HepG2 (cell line): ENCODE data around the gene IL1R1. TPM values are rescaled to one million over a fixed set of nuclear protein-coding genes. Genes with fewer than 3 reads are reported as not detected.
"Not testable (repeated sequence)": the region's sequence is repeated elsewhere in the genome, so short reads cannot be mapped to it uniquely, and the experiment has no call there.

ENCODE experiments used
- ATAC-seq: fragments of 200-7000 bp; cut with Tn5 transposase; 3 replicates; pipeline ENCODE4 v1.9.1; 2020; ENCODE audit warnings: mild to moderate bottlenecking, moderate library complexity
- BruUV-seq: library from RNA; stranded (reverse); fragments of 400-500 nt; replicated peaks from 2 replicates; lab custom pipeline; 2021; lab: Mats Ljungman, UMichigan
- CTCF ChIA-PET: fragments of 300-600 bp; formaldehyde crosslinking; extraction: SDS; loops from one replicate; lab custom pipeline; 2021; ENCODE audit warnings: low total read pairs, inconsistent platforms, low intra/inter-chr PET ratio; lab: Yijun Ruan, JAX
- POLR2A ChIA-PET: fragments of 350-600 bp; sonication (Branson Sonifier 250); formaldehyde crosslinking; loops from one replicate; lab custom pipeline; 2020; ENCODE audit warnings: antibody characterized with exemption, inconsistent platforms; lab: Yijun Ruan, JAX
- DNase-seq: peaks from one replicate; pipeline ENCODE4 v3.0.0-alpha.2; 2015; ENCODE audit warnings: low spot score
- FAIRE-seq: peaks from 3 replicates; lab custom pipeline; 2011; peaks lifted over from hg19 to GRCh38; lab: Jason Lieb, UNC
- H2AFZ ChIP-seq: one replicate; pipeline ENCODE4 v1.6.1; 2011; ENCODE audit warnings: low read length, inconsistent platforms
- H3K27ac ChIP-seq: fragments of 300-600 bp; 3 replicates; pipeline ENCODE4 v1.8.0; 2011; ENCODE audit warnings: mixed run types, mild to moderate bottlenecking, mixed read lengths, low read length, inconsistent platforms; ENCODE audit not compliant: insufficient read depth; ENCODE audit errors: extremely low read length
- H3K27me3 ChIP-seq, 2 experiments: fragments of 200-600 bp in 1 of 2; 2 replicates in 1 of 2; 3 replicates in 1 of 2; pipeline versions ENCODE4 v1.6.0 to v1.8.0; 2011; ENCODE audit warnings: low read length in 2 of 2, mild to moderate bottlenecking in 2 of 2, moderate library complexity in 2 of 2, inconsistent platforms in 1 of 2; ENCODE audit not compliant: insufficient read depth in 2 of 2, control insufficient read depth in 1 of 2
- H3K36me3 ChIP-seq, 2 experiments: fragments of 200-600 bp in 1 of 2; replicated peaks in 1 of 2; 2 replicates in 1 of 2; 3 replicates in 1 of 2; pipeline versions ENCODE4 v1.5.1 to v1.8.0; 2011; ENCODE audit warnings: low read length in 2 of 2, inconsistent platforms in 1 of 2; ENCODE audit not compliant: insufficient read depth in 2 of 2, control insufficient read depth in 1 of 2
- H3K4me1 ChIP-seq: 2 replicates; pipeline ENCODE4 v1.5.1; 2012; ENCODE audit warnings: low read length, inconsistent platforms; ENCODE audit not compliant: insufficient read depth
- H3K4me2 ChIP-seq: 2 replicates; pipeline ENCODE4 v1.6.0; 2011; ENCODE audit warnings: low read depth, low read length, inconsistent platforms
- H3K4me3 ChIP-seq, 3 experiments: fragments of 200-600 bp in 1 of 3; sonication (generic), shearing (Covaris generic) in 1 of 3; replicated peaks in 1 of 3; 2 replicates each; pipeline ENCODE4 v1.5.1; 2011 to 2016; ENCODE audit warnings: low read length in 3 of 3, inconsistent platforms in 2 of 3, low read depth in 2 of 3, mild to moderate bottlenecking in 2 of 3, control low read depth in 1 of 3, mixed read lengths in 1 of 3; ENCODE audit not compliant: insufficient read depth in 1 of 3
- H3K79me2 ChIP-seq: one replicate; pipeline ENCODE4 v1.6.1; 2011; ENCODE audit warnings: low read length, inconsistent platforms; ENCODE audit not compliant: insufficient read depth
- H3K9ac ChIP-seq: 2 replicates; pipeline ENCODE4 v1.6.0; 2011; ENCODE audit warnings: mild to moderate bottlenecking, low read depth, low read length, inconsistent platforms; ENCODE audit not compliant: insufficient read depth
- H3K9me3 ChIP-seq: 2 replicates; pipeline ENCODE4 v1.5.1; 2012; ENCODE audit warnings: mild to moderate bottlenecking, low read length
- H4K20me1 ChIP-seq: 2 replicates; pipeline ENCODE4 v1.6.0; 2011; ENCODE audit warnings: inconsistent platforms, mild to moderate bottlenecking, low read length, moderate library complexity; ENCODE audit not compliant: insufficient read depth
- CHCHD3 ChIP-seq: sonication (generic); formaldehyde crosslinking; IDR thresholded peaks from 2 replicates; pipeline ENCODE4 v1.8.0; 2022; ENCODE audit warnings: mild to moderate bottlenecking, missing genetic modification reagents, moderate library complexity
- CHD4 ChIP-seq: fragments of 200-600 bp; sonication (generic); IDR thresholded peaks from 2 replicates; pipeline ENCODE4 v1.7.0; 2017; ENCODE audit warnings: mild to moderate bottlenecking, low read length, borderline replicate concordance
- HMG20A ChIP-seq: IDR thresholded peaks from 2 replicates; pipeline ENCODE4 v1.6.1; 2016; ENCODE audit warnings: borderline replicate concordance
- KDM1A ChIP-seq: IDR thresholded peaks from 2 replicates; pipeline ENCODE4 v1.6.1; 2016; ENCODE audit warnings: missing compliant biosample characterization
- NFYB ChIP-seq: sonication (generic); formaldehyde crosslinking; IDR thresholded peaks from 2 replicates; pipeline ENCODE4 v1.4.0; 2020; ENCODE audit warnings: missing genetic modification reagents
- SALL1 ChIP-seq: sonication (generic); formaldehyde crosslinking; IDR thresholded peaks from 2 replicates; pipeline ENCODE4 v1.8.0; 2022; ENCODE audit warnings: mild to moderate bottlenecking, missing genetic modification reagents
- ZBTB38 ChIP-seq: sonication (generic); formaldehyde crosslinking; IDR thresholded peaks from 2 replicates; pipeline ENCODE4 v1.5.1; 2020; ENCODE audit warnings: mild to moderate bottlenecking, missing genetic modification reagents
- ZMYM3 ChIP-seq: sonication (generic); formaldehyde crosslinking; IDR thresholded peaks from 2 replicates; pipeline ENCODE4 v1.5.1; 2020; ENCODE audit warnings: mild to moderate bottlenecking, missing genetic modification reagents
- WGBS: methylation state at CpG from one replicate; pipeline ENCODE4 v1.1.6; 2017; ENCODE audit warnings: low lambda C conversion rate; 5-methylcytosine and 5-hydroxymethylcytosine counted together
- in situ Hi-C: cut with HindIII; loops from 2 replicates; pipeline ENCODE4 v1.10.0; 2017; ENCODE audit warnings: low pct_unique_long_range_greater_than_20kb; ENCODE audit not compliant: extremely low pct_ligation_motif_present
- intact Hi-C: fragments of 100-400 bp; cut with micrococcal nuclease; formaldehyde crosslinking; loops from one replicate; pipeline ENCODE4 v1.10.0; 2022; ENCODE audit not compliant: unreplicated experiment
- polyA plus RNA-seq, 8 experiments: library from polyadenylated mRNA; depleted of rRNA in 3 of 8; stranded (reverse) in 7 of 8; unstranded in 1 of 8; fragments of >200 nt; fragmentation: Illumina TruSeq in 4 of 8; extraction: Trizol in 4 of 8; gene quantifications; 2 replicates each; pipeline versions ENCODE4 v1.2.1 to v1.2.3, GENCODE V29; 2011 to 2016; ENCODE audit warnings: low read depth in 4 of 8, missing spikeins in 1 of 8, mixed read lengths in 1 of 8; ENCODE audit not compliant: insufficient read depth in 1 of 8
- total RNA-seq, 5 experiments: library from RNA; depleted of rRNA; stranded (reverse); fragments of >200 nt; fragmentation: Illumina TruSeq; extraction: Trizol; gene quantifications; 2 replicates each; pipeline ENCODE4 v1.2.3, GENCODE V29; 2016; ENCODE audit warnings: low read depth in 1 of 5
- TF ChIP-seq, protein P1 (sequence below): sonication (generic); formaldehyde crosslinking; IDR thresholded peaks from 2 replicates; pipeline ENCODE4 v1.4.0; 2020; ENCODE audit warnings: missing genetic modification reagents

The IL1R1 gene
- total and polyA plus RNA-seq, 2 of the 13 experiments (the other 11 are each of a cell fraction or from before 2014, with no cell fraction given) = 38.0 to 93.1 TPM

- FAIRE-seq, H3K9me3 ChIP-seq, H4K20me1 ChIP-seq, DNase-seq, H3K27ac ChIP-seq, H2AFZ ChIP-seq, H3K4me2 ChIP-seq, H3K9ac ChIP-seq, H3K27me3 ChIP-seq, BruUV-seq, H3K4me3 ChIP-seq, CTCF ChIA-PET, H3K36me3 ChIP-seq, H3K79me2 ChIP-seq, intact Hi-C loops, ATAC-seq: not testable (repeated sequence)
- H3K4me1 ChIP-seq = peaks cover 86% of the 10 kb centered on the region
- POLR2A ChIA-PET = interaction anchor here (2.0 to 3.8 kb wide), 4 partner anchors 41 to 69 kb away, joined by 4 to 37 read pairs (median 20); partner anchors contain the start of gene IL1R1
- TF ChIP-seq ZMYM3 (CRISPR knock-in tag) (peak; percentile 32; the same call in 1 of the 2 replicates), KDM1A (CRISPR knock-in tag) (peak; percentile 85), HMG20A (peak; percentile 46; the same call in 1 of the 2 replicates), CHD4 (peak; percentile 87; the same call in 1 of the 2 replicates)
- in situ Hi-C loops = loop anchor here (10.0 kb wide), 1 partner anchor 78 kb away; no protein-coding TSS in a partner anchor
- 66% methylated on average over 3 of the region's 3 CpGs for WGBS
Measured at GRCh38 chr2:102102636-102102948, 40.0 kb upstream of the IL1R1 start.

DNA sequence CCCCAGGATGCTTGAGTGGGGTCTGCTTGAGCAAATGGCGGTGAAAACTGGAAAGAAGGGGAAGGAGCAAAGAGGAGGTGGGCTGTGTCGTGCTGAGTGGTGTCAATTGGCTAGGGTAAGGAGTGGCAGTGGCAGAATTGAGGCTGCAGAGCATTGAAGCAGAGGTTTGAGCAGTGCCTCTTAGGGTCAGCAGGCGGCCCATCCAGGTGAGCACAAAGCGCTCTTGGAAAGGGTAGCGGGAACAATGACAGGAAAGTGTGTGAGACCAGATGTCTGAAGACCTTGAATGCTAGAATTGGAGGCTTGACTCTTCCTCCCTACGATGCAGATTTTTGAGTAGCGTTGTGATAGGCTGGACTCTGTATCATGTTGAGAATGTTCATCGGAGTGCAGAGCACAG lies 39.3 kb upstream of the IL1R1 start:
- FAIRE-seq (no peak), ATAC-seq (no peak), DNase-seq (no peak)
- 0 out of 2 replicates have a peak, but pooled peaks have one; percentile 58 for TF ChIP-seq CHCHD3 (CRISPR knock-in tag)
- TF ChIP-seq ZBTB38 (CRISPR knock-in tag) = peak; percentile 63; the same call in 1 of the 2 replicates
- TF ChIP-seq SALL1 = 0 out of 2 replicates have a peak, but pooled peaks have one; percentile 25
- TF ChIP-seq, protein P1, sequence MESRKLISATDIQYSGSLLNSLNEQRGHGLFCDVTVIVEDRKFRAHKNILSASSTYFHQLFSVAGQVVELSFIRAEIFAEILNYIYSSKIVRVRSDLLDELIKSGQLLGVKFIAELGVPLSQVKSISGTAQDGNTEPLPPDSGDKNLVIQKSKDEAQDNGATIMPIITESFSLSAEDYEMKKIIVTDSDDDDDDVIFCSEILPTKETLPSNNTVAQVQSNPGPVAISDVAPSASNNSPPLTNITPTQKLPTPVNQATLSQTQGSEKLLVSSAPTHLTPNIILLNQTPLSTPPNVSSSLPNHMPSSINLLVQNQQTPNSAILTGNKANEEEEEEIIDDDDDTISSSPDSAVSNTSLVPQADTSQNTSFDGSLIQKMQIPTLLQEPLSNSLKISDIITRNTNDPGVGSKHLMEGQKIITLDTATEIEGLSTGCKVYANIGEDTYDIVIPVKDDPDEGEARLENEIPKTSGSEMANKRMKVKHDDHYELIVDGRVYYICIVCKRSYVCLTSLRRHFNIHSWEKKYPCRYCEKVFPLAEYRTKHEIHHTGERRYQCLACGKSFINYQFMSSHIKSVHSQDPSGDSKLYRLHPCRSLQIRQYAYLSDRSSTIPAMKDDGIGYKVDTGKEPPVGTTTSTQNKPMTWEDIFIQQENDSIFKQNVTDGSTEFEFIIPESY (CRISPR knock-in tag) = peak; percentile 82
- TF ChIP-seq NFYB = no peak
- no peaks in the 10 kb centered on the region for H3K27me3 ChIP-seq
- over 99% methylated on average over 8 of the region's 8 CpGs for WGBS
- no peaks in the 10 kb centered on the region; a peak in 1 of 5 replicates for H3K36me3 ChIP-seq
- ChIA-PET POLR2A (interaction anchor here (1.2 kb wide), 1 partner anchor 46 kb away, joined by 4 read pairs; no protein-coding TSS in a partner anchor), CTCF (no interaction called here)
- H3K4me3 ChIP-seq = no peak overlapping the region
- intact Hi-C loops (no loop called here), in situ Hi-C loops (loop anchor here (10.0 kb wide), 1 partner anchor 78 kb away; no protein-coding TSS in a partner anchor)
- no TSS peak for BruUV-seq
- H4K20me1 ChIP-seq = no peaks in the 10 kb centered on the region
- peaks cover 93% of the 10 kb centered on the region for H3K4me1 ChIP-seq
- H3K9me3 ChIP-seq = peaks cover 3% of the 10 kb centered on the region; the same call in 1 of the 2 replicates
- H3K79me2 ChIP-seq = no peaks in the 10 kb centered on the region
- no peak overlapping the region for H3K9ac ChIP-seq
- H3K27ac ChIP-seq = no peak overlapping the region
- no peak overlapping the region for H3K4me2 ChIP-seq
- no peak overlapping the region for H2AFZ ChIP-seq
